ENCODE data around the gene SH3D19. TPM values are rescaled to one million over a fixed set of nuclear protein-coding genes. Genes with fewer than 3 reads are reported as not detected.

Gene SH3D19
- total and polyA plus RNA-seq, 4 donors: 44.1 to 110 (median 59.4) TPM

GRCh38 chr4:151173871-151174270, 151.5 kb downstream of the SH3D19 start:
- WGBS, 2 donors: 40% methylated on average over 3 of the region's 3 CpGs
- no peak overlapping the region for H3K27ac ChIP-seq (ENCODE audit: low read depth in 1 of 2, low read length in 2 of 2)
- ATAC-seq (ENCODE audit: low FRiP score): no peak
- no peak for DNase-seq
- H3K9me3 ChIP-seq (ENCODE audit: control insufficient read depth, low read length): no peaks in the 10 kb centered on the region
- peaks cover 2 to 4% of the 10 kb centered on the region in 2 donors for H3K36me3 ChIP-seq (ENCODE audit: control insufficient read depth in 1 of 2, insufficient read depth in 2 of 2, low read length in 1 of 2)
- H3K4me1 ChIP-seq (ENCODE audit: control insufficient read depth in 1 of 2, insufficient read depth in 2 of 2, low read length in 2 of 2): peaks cover 0 to 1% of the 10 kb centered on the region in 2 donors
- no peak overlapping the region for H3K4me3 ChIP-seq (ENCODE audit: low read length in 2 of 2)
- no peaks in the 10 kb centered on the region for H3K27me3 ChIP-seq (ENCODE audit: control insufficient read depth in 1 of 2, insufficient read depth in 2 of 2, low read length in 1 of 2)
- intact Hi-C loops (cut with DNase I): no loop called here

DNA sequence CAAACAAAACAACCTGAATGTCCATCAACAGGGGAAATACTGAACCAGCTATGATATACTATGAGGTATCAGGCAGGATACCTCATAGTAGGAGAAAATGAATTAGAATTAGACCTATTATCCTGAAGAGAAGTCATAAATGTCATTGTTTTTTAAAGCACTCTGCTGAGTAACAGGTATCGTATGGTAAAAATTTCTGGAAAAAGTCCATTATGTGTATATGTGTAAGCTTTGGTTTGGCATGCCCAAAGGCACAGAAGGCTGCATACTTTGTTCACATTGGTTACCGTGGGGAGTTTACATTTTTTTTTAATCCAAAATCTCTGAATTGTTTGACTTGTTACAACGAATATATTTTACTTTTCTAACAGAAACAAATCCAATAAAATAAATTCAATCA, 155.5 kb downstream of the SH3D19 start:
- no peak for DNase-seq
- H3K4me3 ChIP-seq (ENCODE audit: low read length in 2 of 2): no peak overlapping the region
- H3K27ac ChIP-seq (ENCODE audit: low read depth in 1 of 2, low read length in 2 of 2): no peak overlapping the region
- peaks cover 0 to 4% of the 10 kb centered on the region in 2 donors for H3K4me1 ChIP-seq (ENCODE audit: control insufficient read depth in 1 of 2, insufficient read depth in 2 of 2, low read length in 2 of 2)
- H3K9me3 ChIP-seq (ENCODE audit: control insufficient read depth, low read length): no peaks in the 10 kb centered on the region
- no peak for ATAC-seq (ENCODE audit: low FRiP score)
- no peaks in the 10 kb centered on the region for H3K27me3 ChIP-seq (ENCODE audit: control insufficient read depth in 1 of 2, insufficient read depth in 2 of 2, low read length in 1 of 2)
- peaks cover 2 to 4% of the 10 kb centered on the region in 2 donors for H3K36me3 ChIP-seq (ENCODE audit: control insufficient read depth in 1 of 2, insufficient read depth in 2 of 2, low read length in 1 of 2)
- intact Hi-C loops (cut with DNase I): no loop called here
- 22% methylated on average over 3 of the region's 3 CpGs for WGBS, 2 donors

- H3K27ac ChIP-seq (ENCODE audit: low read depth in 1 of 2, low read length in 2 of 2): no peak overlapping the region
- ATAC-seq (ENCODE audit: low FRiP score) (peak; percentile 76), DNase-seq (peak in 1 of 2 donors; percentile 72)
- intact Hi-C loops (cut with DNase I): no loop called here
- H3K4me3 ChIP-seq (ENCODE audit: low read length in 2 of 2): no peak overlapping the region
- no peaks in the 10 kb centered on the region for H3K9me3 ChIP-seq (ENCODE audit: control insufficient read depth, low read length)
- WGBS, 2 donors: 61 to 62% methylated on average over 7 of the region's 7 CpGs
- H3K4me1 ChIP-seq (ENCODE audit: control insufficient read depth in 1 of 2, insufficient read depth in 2 of 2, low read length in 2 of 2): peaks cover 0 to 4% of the 10 kb centered on the region in 2 donors
- peaks cover 2 to 4% of the 10 kb centered on the region in 2 donors for H3K36me3 ChIP-seq (ENCODE audit: control insufficient read depth in 1 of 2, insufficient read depth in 2 of 2, low read length in 1 of 2)
- H3K27me3 ChIP-seq (ENCODE audit: control insufficient read depth in 1 of 2, insufficient read depth in 2 of 2, low read length in 1 of 2): no peaks in the 10 kb centered on the region
Observed at GRCh38 chr4:151169223-151169622, 156.2 kb downstream of the SH3D19 start.

DNA sequence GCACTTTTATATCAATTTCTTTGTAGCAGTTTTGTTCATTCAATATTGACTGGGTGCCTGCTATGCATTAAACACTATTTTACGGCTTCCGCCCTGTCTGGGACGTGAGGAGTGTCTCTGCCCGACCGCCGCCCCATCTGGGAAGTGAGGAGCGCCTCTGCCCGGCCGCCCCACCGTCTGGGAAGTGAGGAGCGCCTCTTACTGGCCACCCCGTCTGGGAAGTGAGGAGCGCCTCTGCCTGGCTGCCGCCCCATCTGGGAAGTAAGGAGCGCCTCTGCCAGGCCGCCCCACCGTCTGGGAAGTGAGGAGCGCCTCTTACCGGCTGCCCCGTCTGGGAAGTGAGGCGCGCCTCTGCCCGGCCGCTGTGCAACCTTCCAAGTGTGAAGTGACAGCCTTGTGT, 157.8 kb downstream of the SH3D19 start:
- intact Hi-C loops (cut with DNase I): no loop called here
- no peak for DNase-seq

DNA sequence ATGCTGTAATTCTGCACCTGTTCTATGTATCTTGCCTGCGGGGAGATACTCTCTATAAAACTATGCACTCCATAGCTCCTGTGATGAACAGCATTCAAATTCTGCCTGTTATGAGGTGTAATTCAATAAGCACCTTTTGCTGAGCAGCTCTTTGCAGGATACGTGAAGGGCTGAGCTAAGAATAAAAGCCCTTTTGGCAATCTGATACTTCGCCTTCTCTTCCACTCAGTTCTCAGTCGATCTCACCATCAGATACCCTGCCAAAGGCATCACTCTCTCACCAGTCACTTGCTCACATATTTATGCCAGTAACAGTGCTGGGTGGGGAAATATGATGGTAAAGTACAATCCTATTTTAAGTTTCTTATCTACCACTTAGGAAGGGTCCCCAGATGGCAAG, 158.8 kb downstream of the SH3D19 start:
- no peak for ATAC-seq (ENCODE audit: low FRiP score)
- intact Hi-C loops (cut with DNase I): no loop called here
- H3K27ac ChIP-seq (ENCODE audit: low read depth in 1 of 2, low read length in 2 of 2): no peak overlapping the region

More for the DNA sequence above, 157.8 kb downstream of the SH3D19 start:
- WGBS, 2 donors: 94 to 97% methylated on average over 24 of the region's 24 CpGs
- no peak overlapping the region for H3K27ac ChIP-seq (ENCODE audit: low read depth in 1 of 2, low read length in 2 of 2)
- H3K4me1 ChIP-seq (ENCODE audit: control insufficient read depth in 1 of 2, insufficient read depth in 2 of 2, low read length in 2 of 2): peaks cover 0 to 4% of the 10 kb centered on the region in 2 donors
- no peak overlapping the region for H3K4me3 ChIP-seq (ENCODE audit: low read length in 2 of 2)
- ATAC-seq (ENCODE audit: low FRiP score): no peak
- no peaks in the 10 kb centered on the region for H3K9me3 ChIP-seq (ENCODE audit: control insufficient read depth, low read length)
- H3K36me3 ChIP-seq (ENCODE audit: control insufficient read depth in 1 of 2, insufficient read depth in 2 of 2, low read length in 1 of 2): peaks cover 2 to 4% of the 10 kb centered on the region in 2 donors
- H3K27me3 ChIP-seq (ENCODE audit: control insufficient read depth in 1 of 2, insufficient read depth in 2 of 2, low read length in 1 of 2): no peaks in the 10 kb centered on the region

GRCh38 chr4:151165205-151166000, 160.0 kb downstream of the SH3D19 start:
- intact Hi-C loops (cut with DNase I): no loop called here
- no peaks in the 10 kb centered on the region for H3K27me3 ChIP-seq (ENCODE audit: control insufficient read depth in 1 of 2, insufficient read depth in 2 of 2, low read length in 1 of 2)
- 81 to 82% methylated on average over 10 of the region's 10 CpGs for WGBS, 2 donors
- H3K36me3 ChIP-seq (ENCODE audit: control insufficient read depth in 1 of 2, insufficient read depth in 2 of 2, low read length in 1 of 2): peaks cover 2 to 4% of the 10 kb centered on the region in 2 donors
- no peak for DNase-seq
- H3K4me1 ChIP-seq (ENCODE audit: control insufficient read depth in 1 of 2, insufficient read depth in 2 of 2, low read length in 2 of 2): peaks cover 0 to 3% of the 10 kb centered on the region in 2 donors
- no peak for ATAC-seq (ENCODE audit: low FRiP score)
- no peaks in the 10 kb centered on the region for H3K9me3 ChIP-seq (ENCODE audit: control insufficient read depth, low read length)
- no peak overlapping the region for H3K27ac ChIP-seq (ENCODE audit: low read depth in 1 of 2, low read length in 2 of 2)
- no peak overlapping the region for H3K4me3 ChIP-seq (ENCODE audit: low read length in 2 of 2)

More for the DNA sequence above, 158.8 kb downstream of the SH3D19 start:
- Histone ChIP-seq H3K4me1 (ENCODE audit: control insufficient read depth in 1 of 2, insufficient read depth in 2 of 2, low read length in 2 of 2) (peaks cover 0 to 3% of the 10 kb centered on the region in 2 donors), H3K36me3 (ENCODE audit: control insufficient read depth in 1 of 2, insufficient read depth in 2 of 2, low read length in 1 of 2) (peaks cover 2 to 4% of the 10 kb centered on the region in 2 donors), H3K4me3 (ENCODE audit: low read length in 2 of 2) (no peak overlapping the region), H3K9me3 (ENCODE audit: control insufficient read depth, low read length) (no peaks in the 10 kb centered on the region), H3K27me3 (ENCODE audit: control insufficient read depth in 1 of 2, insufficient read depth in 2 of 2, low read length in 1 of 2) (no peaks in the 10 kb centered on the region)
- WGBS, 2 donors: 27 to 31% methylated on average over 4 of the region's 4 CpGs
- no peak for DNase-seq

GRCh38 chr4:151163855-151164254, 161.6 kb downstream of the SH3D19 start:
- 95 to 97% methylated on average over 1 of the region's 1 CpG for WGBS, 2 donors
- no peak for DNase-seq
- Histone ChIP-seq H3K27me3 (ENCODE audit: control insufficient read depth in 1 of 2, insufficient read depth in 2 of 2, low read length in 1 of 2) (no peaks in the 10 kb centered on the region), H3K9me3 (ENCODE audit: control insufficient read depth, low read length) (no peaks in the 10 kb centered on the region), H3K36me3 (ENCODE audit: control insufficient read depth in 1 of 2, insufficient read depth in 2 of 2, low read length in 1 of 2) (peaks cover 0 to 4% of the 10 kb centered on the region in 2 donors), H3K4me3 (ENCODE audit: low read length in 2 of 2) (no peak overlapping the region), H3K4me1 (ENCODE audit: control insufficient read depth in 1 of 2, insufficient read depth in 2 of 2, low read length in 2 of 2) (peaks cover 0 to 3% of the 10 kb centered on the region in 2 donors), H3K27ac (ENCODE audit: low read depth in 1 of 2, low read length in 2 of 2) (no peak overlapping the region)
- no peak for ATAC-seq (ENCODE audit: low FRiP score)
- intact Hi-C loops (cut with DNase I): no loop called here

DNA sequence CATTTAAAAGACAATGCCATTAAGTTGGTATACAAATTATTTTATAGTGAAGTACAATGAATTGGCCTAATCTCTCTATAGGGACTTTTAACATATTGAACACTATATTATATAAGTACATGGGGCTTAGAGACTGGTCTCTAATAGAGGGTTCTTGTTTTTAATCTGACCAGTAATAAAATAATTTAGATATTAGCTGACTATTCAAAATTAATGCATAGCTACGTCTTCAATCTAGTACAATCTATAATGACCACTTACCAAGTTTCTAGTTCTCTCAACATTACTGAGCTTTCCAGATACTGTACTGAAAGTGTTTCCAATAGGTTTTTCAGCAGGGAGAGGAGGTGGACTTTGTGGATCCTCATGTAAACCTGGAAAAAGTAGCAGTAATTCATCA, 166.4 kb downstream of the SH3D19 start:
- no peaks in the 10 kb centered on the region for H3K4me1 ChIP-seq (ENCODE audit: control insufficient read depth in 1 of 2, insufficient read depth in 2 of 2, low read length in 2 of 2)
- H3K36me3 ChIP-seq (ENCODE audit: control insufficient read depth in 1 of 2, insufficient read depth in 2 of 2, low read length in 1 of 2): no peaks in the 10 kb centered on the region
- no peaks in the 10 kb centered on the region for H3K27me3 ChIP-seq (ENCODE audit: control insufficient read depth in 1 of 2, insufficient read depth in 2 of 2, low read length in 1 of 2)
- intact Hi-C loops (cut with DNase I): no loop called here
- no peak overlapping the region for H3K4me3 ChIP-seq (ENCODE audit: low read length in 2 of 2)
- WGBS, 2 donors: 87 to 91% methylated on average over 1 of the region's 1 CpG
- no peaks in the 10 kb centered on the region for H3K9me3 ChIP-seq (ENCODE audit: control insufficient read depth, low read length)
- no peak overlapping the region for H3K27ac ChIP-seq (ENCODE audit: low read depth in 1 of 2, low read length in 2 of 2)
- ATAC-seq (ENCODE audit: low FRiP score) (no peak), DNase-seq (no peak)

GRCh38 chr4:151157543-151157942, 167.9 kb downstream of the SH3D19 start:
- WGBS, 2 donors: 96 to 99% methylated on average over 2 of the region's 2 CpGs
- no peaks in the 10 kb centered on the region for H3K36me3 ChIP-seq (ENCODE audit: control insufficient read depth in 1 of 2, insufficient read depth in 2 of 2, low read length in 1 of 2)
- intact Hi-C loops (cut with DNase I): no loop called here

More at GRCh38 chr4:151157543-151157942, 167.9 kb downstream of the SH3D19 start:
- H3K9me3 ChIP-seq (ENCODE audit: control insufficient read depth, low read length): no peaks in the 10 kb centered on the region
- ATAC-seq (ENCODE audit: low FRiP score): no peak
- H3K27me3 ChIP-seq (ENCODE audit: control insufficient read depth in 1 of 2, insufficient read depth in 2 of 2, low read length in 1 of 2): no peaks in the 10 kb centered on the region
- H3K4me1 ChIP-seq (ENCODE audit: control insufficient read depth in 1 of 2, insufficient read depth in 2 of 2, low read length in 2 of 2): no peaks in the 10 kb centered on the region
- H3K4me3 ChIP-seq (ENCODE audit: low read length in 2 of 2): no peak overlapping the region
- DNase-seq: no peak
- H3K27ac ChIP-seq (ENCODE audit: low read depth in 1 of 2, low read length in 2 of 2): no peak overlapping the region
